Lung (tissue), 12 donors: ENCODE measurements around the gene PRKCB. TPM values are rescaled to one million over a fixed set of nuclear protein-coding genes. Genes with fewer than 3 reads are reported as not detected.
"Not testable (repeated sequence)": the region's sequence is repeated elsewhere in the genome, so short reads cannot be mapped to it uniquely, and the experiment has no call there.

Experiments
- ATAC-seq: fragments of 200-7000 bp; cut with Tn5 transposase; one replicate; pipeline ENCODE4 v1.9.1; 2020; ENCODE audit warnings: moderate number of reproducible peaks; ENCODE audit not compliant: insufficient read depth, low FRiP score
- DNase-seq, 3 donors: peaks; one replicate each; pipeline ENCODE4 v3.0.0-alpha.2; 2013 to 2017
- H3K27ac ChIP-seq, 2 donors: one replicate each; pipeline ENCODE4 v1.5.1; 2013; ENCODE audit warnings: mild to moderate bottlenecking in 2 of 2, moderate library complexity in 2 of 2, control low read depth in 1 of 2, inconsistent platforms in 1 of 2, low read depth in 1 of 2, low read length in 1 of 2
- H3K27me3 ChIP-seq, 3 donors: one replicate each; pipeline ENCODE4 v1.5.1; 2013; ENCODE audit warnings: low read length in 2 of 3; ENCODE audit not compliant: control insufficient read depth in 3 of 3, insufficient read depth in 3 of 3
- H3K36me3 ChIP-seq, 4 donors: one replicate each; pipeline ENCODE4 v1.5.1; 2013; ENCODE audit warnings: low read length in 4 of 4, mild to moderate bottlenecking in 1 of 4, moderate library complexity in 1 of 4; ENCODE audit not compliant: control insufficient read depth in 4 of 4, insufficient read depth in 4 of 4
- H3K4me1 ChIP-seq, 5 donors: one replicate each; pipeline ENCODE4 v1.5.1; 2013; ENCODE audit warnings: low read length in 5 of 5, mild to moderate bottlenecking in 2 of 5, moderate library complexity in 1 of 5; ENCODE audit not compliant: control insufficient read depth in 5 of 5, insufficient read depth in 5 of 5
- H3K4me3 ChIP-seq: one replicate; pipeline ENCODE4 v1.5.1; 2013; ENCODE audit warnings: mild to moderate bottlenecking, control low read depth, moderate library complexity
- H3K9ac ChIP-seq, 2 donors: one replicate each; pipeline ENCODE4 v1.5.1; 2013; ENCODE audit warnings: low read length in 2 of 2, control low read depth in 1 of 2; ENCODE audit not compliant: insufficient read depth in 1 of 2
- H3K9me3 ChIP-seq, 4 donors: one replicate each; pipeline ENCODE4 v1.5.1; 2013; ENCODE audit warnings: low read length in 3 of 4, mild to moderate bottlenecking in 1 of 4, moderate library complexity in 1 of 4; ENCODE audit not compliant: control insufficient read depth in 4 of 4, insufficient read depth in 3 of 4
- WGBS, 2 donors: extraction: QIAGEN DNeasy Blood & Tissue Kit; methylation state at CpG; one replicate each; pipeline ENCODE4 v1.1.7; 2013; 5-methylcytosine and 5-hydroxymethylcytosine counted together
- polyA plus RNA-seq, 2 donors: library from polyadenylated mRNA; stranded (reverse); fragments of 200-250 nt; gene quantifications; one replicate each; pipeline ENCODE4 v1.2.1, GENCODE V29; 2013
- total RNA-seq, 2 donors: library from RNA; depleted of rRNA in 1 of 2; stranded (reverse); fragments of >200 nt in 1 of 2; gene quantifications; one replicate each; pipeline ENCODE4 v1.2.1, GENCODE V29; 2014 to 2021
- TF ChIP-seq, protein P1 (sequence below): IDR thresholded peaks from 2 replicates; pipeline ENCODE4 v1.5.1; 2012; ENCODE audit warnings: mild to moderate bottlenecking; ENCODE audit errors: control extremely low read depth, extremely low read depth
- donor health status: control.
- donor health status: control.
- donor health status: Bipolar disorder and iron deficiency.
- donor health status: healthy.
- donor health status: DM: yes; HTN: yes; CAD: no.

The PRKCB gene
- total and polyA plus RNA-seq, 4 donors: 2.5 to 46.4 (median 21.8) TPM

- DNase-seq (no peak), ATAC-seq (no peak)
- H3K36me3 ChIP-seq: no peaks in the 10 kb centered on the region
- no peaks in the 10 kb centered on the region for H3K27me3 ChIP-seq
- no peak overlapping the region for H3K9ac ChIP-seq
- TF ChIP-seq, protein P1, sequence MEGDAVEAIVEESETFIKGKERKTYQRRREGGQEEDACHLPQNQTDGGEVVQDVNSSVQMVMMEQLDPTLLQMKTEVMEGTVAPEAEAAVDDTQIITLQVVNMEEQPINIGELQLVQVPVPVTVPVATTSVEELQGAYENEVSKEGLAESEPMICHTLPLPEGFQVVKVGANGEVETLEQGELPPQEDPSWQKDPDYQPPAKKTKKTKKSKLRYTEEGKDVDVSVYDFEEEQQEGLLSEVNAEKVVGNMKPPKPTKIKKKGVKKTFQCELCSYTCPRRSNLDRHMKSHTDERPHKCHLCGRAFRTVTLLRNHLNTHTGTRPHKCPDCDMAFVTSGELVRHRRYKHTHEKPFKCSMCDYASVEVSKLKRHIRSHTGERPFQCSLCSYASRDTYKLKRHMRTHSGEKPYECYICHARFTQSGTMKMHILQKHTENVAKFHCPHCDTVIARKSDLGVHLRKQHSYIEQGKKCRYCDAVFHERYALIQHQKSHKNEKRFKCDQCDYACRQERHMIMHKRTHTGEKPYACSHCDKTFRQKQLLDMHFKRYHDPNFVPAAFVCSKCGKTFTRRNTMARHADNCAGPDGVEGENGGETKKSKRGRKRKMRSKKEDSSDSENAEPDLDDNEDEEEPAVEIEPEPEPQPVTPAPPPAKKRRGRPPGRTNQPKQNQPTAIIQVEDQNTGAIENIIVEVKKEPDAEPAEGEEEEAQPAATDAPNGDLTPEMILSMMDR: no peak
- H3K4me3 ChIP-seq: no peak overlapping the region
- H3K4me1 ChIP-seq: peaks cover 0 to 5% (median 2%) of the 10 kb centered on the region in 5 donors
- 81 to 93% methylated on average over 2 of the region's 2 CpGs for WGBS, 2 donors
- no peak overlapping the region for H3K27ac ChIP-seq
- no peaks in the 10 kb centered on the region for H3K9me3 ChIP-seq
Measured at GRCh38 chr16:23931199-23931598, 95.4 kb downstream of the PRKCB start.

- H3K4me1 ChIP-seq, H3K27me3 ChIP-seq, ATAC-seq, H3K27ac ChIP-seq, H3K4me3 ChIP-seq, H3K9ac ChIP-seq, DNase-seq, H3K9me3 ChIP-seq, H3K36me3 ChIP-seq: not testable (repeated sequence)
- 81 to 93% methylated on average over 2 of the region's 2 CpGs for WGBS, 2 donors
Measured at GRCh38 chr16:23933650-23934049, 97.9 kb downstream of the PRKCB start.

DNA sequence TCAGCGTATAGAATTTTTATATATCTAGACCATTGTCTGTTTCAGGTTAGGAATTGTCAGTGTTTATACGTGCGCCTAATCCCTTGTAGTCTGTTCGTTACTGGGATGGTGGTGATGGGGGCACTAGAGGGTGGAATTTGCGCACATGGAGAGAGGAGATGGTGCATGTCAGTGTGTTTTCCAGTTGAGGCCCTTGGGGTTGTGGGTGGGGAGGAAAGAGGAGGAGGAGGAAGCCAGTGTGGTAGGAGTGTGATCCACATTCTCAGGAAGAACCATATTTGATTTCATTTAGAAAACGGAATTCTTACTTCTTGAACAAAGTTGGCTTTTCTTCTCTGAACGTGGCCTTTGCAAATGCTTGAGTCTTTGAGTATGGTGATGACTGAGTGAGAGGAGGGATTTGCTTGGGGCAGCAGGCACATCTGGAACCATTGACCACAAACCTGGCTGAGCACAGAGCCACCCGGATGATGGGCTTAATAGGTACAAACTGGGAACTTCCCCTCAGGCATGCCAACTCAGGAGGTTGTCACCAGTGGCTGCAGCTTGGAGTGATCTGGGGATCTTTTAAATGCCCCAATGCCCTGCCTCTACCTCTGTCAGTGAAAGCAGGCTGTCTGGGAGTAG is 98.9 kb downstream of the PRKCB start:
- 70 to 81% methylated on average over 8 of the region's 8 CpGs for WGBS, 2 donors
- DNase-seq: no peak
- TF ChIP-seq, protein P1: no peak
- Histone ChIP-seq H3K27ac (no peak overlapping the region), H3K9ac (no peak overlapping the region), H3K9me3 (no peaks in the 10 kb centered on the region), H3K4me1 (peaks cover 0 to 2% (median 0%) of the 10 kb centered on the region in 5 donors), H3K36me3 (no peaks in the 10 kb centered on the region), H3K4me3 (no peak overlapping the region), H3K27me3 (no peaks in the 10 kb centered on the region)
- no peak for ATAC-seq

- Histone ChIP-seq H3K27ac (no peak overlapping the region), H3K36me3 (no peaks in the 10 kb centered on the region), H3K4me1 (peaks cover 0 to 2% (median 0%) of the 10 kb centered on the region in 5 donors), H3K4me3 (no peak overlapping the region), H3K9me3 (peaks cover 0 to 3% (median 0%) of the 10 kb centered on the region in 4 donors), H3K9ac (no peak overlapping the region), H3K27me3 (no peaks in the 10 kb centered on the region)
- no peak for ATAC-seq
- TF ChIP-seq, protein P1: no peak
- no peak for DNase-seq
Measured at GRCh38 chr16:23940111-23940510, 104.3 kb downstream of the PRKCB start.
